HG03432 (cell line): ENCODE data around the gene MFSD6.

Source experiments
- ATAC-seq: cut with Tn5 transposase; IDR thresholded peaks from one replicate; pipeline ENCODE4 v1.9.1; 2021; ENCODE audit warnings: mild to moderate bottlenecking, moderate library complexity; ENCODE audit not compliant: unreplicated experiment

Gene MFSD6

DNA sequence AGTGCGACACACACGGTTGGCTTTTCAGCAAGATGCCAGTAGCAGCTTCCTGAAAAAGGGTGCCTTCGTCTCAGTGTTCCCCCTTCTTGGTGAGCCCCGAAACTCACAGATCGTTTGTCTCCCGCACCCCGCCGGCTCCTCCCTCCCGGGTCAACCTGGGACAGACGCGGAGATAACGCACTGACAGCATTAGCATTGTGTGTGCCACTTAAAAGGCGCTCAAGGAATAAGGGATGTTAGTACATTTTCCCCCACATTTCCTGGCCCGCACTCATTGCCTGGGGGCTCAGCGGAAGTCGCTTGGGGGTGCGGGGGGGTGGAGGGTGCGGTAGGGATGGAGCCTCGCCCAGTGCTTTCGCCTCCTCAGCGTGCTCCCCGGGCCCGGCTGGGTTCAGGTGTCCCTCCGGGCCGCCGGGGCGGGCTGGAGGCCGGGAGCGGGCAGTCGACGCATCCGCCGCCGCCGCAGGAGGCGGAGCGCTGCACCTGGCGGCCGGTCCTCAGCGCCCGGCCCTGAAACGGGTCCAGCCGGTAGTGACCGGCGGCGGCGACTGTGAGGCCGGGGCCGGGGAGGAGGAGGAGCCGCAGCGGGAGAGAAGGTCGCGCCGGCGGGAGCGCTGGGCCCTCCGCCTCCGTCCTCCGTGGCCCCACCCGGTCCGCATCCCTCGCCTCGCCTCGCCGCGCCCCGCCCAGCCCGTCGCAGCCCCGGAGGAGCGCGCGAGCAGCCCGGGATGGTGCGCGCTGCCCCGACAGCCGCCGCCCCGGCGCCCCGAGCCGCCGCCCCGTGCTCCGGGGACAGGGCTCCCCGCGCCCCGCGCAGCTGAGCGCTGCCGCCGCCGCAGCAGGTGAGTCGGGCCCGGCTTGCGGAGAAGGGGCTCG lies at the start of gene MFSD6:
Gene MFSD6 (plus strand): TSS at position 694 of the 876 bp plus-strand sequence. CDS start 27,675 bp downstream, outside the sequence.
- ATAC-seq = peak; percentile 71

DNA sequence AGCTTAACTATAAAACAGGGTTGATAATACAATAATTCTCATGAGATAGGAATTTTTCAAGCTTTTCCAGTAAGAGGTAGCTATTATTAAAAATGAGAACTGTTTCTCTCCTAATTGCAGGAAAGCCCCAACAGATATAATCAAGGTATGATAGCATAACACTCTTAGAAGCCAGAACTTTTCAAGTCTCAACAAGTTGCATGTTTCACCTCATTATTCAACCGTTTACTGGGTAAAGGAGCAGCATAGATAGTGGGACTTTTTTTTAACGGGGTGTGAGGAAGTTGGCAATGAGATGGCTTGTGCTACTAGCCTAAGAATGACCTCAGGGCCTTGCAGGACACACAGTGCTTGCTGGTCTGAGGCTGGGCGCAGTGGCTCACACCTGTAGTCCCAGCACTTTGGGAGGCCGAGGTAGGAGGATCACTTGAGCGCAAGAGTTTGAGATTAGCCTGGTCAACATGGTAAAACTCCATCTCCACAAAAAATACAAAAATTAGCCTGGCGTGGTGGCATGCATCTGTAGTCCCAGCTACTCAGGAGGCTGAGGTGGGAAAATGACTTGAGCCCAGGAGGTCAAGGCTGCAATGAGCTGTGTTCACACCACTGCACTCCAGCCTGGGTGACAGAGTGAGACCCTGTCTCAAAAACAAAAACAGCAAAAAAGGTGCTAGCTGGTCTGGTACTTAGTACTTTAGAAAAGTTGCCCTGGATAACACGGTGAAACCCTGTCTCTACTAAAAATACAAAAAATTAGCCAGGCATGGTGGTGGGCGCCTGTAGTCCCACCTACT lies 49.3 kb upstream of the MFSD6 start:
- ATAC-seq = peak; percentile 48

DNA sequence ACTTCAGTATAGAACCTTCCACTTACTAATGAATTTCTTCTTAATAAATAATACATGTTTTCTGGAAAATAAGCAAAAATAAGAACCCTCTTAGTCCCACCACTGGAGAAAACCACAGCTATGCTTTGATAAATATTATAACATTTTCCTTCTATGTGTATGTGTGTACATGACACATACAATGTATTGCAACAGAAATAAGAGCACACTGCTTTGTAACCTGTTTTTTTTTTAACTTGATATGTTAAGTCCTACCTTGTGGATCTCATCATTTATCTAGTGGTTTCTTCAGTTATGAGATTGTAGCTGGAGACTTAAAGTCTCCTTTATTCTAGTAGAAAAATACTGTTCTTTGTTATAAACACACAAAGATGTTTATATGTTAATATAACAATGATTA lies 47.6 kb upstream of the MFSD6 start:
- ATAC-seq = no peak

DNA sequence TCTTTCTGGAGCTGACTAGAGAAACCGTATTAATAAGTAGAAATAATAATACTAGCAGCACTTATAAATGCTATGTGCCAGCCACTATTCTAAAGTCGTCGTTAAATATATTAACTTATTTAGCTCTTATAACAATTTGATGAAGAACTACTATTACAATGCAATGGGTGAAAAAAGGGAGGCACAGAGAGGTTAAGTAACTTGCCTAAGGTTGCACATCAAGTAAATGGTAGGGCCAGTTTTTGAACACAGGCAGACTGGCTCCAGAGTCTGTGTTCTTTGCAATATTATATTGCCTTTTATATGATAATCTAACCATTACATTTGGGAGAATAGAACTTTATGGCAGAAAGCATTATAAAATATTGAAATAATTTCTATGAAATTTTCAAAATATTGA lies 47.2 kb upstream of the MFSD6 start:
- no peak for ATAC-seq

DNA sequence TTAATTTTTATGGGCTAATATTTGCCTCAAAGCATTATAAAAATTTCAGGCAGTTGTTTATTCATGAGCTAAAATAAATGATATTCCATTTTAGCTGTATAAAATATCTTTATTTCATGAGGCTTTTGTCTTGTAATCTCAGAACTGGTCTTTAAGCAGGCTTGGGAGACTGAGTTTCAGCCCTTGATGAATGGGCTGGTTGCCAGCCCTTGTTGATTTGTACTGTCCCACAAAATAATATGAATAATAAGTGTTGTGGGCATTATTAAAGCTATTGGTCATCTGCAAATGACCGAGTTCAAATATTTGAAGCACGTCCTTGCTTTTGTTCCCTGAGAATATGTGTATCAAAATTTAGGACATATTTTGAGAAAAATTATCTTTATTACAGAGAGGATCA lies 46.6 kb upstream of the MFSD6 start:
- ATAC-seq = no peak

DNA sequence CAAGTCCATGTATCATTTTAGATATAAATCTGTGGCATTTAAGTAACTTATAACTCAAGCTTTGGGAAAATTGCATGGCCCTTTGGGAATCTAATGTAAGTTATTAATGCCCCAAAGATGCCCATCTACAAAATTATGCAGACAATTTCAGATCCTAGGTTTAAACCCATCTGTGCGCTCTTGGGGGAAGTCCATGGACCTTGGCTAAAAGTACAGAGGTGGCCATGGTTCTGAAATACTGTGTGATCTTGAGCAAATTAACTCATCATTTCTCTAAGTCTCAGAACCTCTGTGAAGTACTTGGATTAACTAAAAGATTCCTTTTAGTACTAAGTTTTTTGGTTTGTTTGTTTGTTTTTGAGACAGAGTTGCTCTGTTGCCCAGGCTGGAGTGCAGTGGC lies 45.3 kb upstream of the MFSD6 start:
- ATAC-seq = no peak

DNA sequence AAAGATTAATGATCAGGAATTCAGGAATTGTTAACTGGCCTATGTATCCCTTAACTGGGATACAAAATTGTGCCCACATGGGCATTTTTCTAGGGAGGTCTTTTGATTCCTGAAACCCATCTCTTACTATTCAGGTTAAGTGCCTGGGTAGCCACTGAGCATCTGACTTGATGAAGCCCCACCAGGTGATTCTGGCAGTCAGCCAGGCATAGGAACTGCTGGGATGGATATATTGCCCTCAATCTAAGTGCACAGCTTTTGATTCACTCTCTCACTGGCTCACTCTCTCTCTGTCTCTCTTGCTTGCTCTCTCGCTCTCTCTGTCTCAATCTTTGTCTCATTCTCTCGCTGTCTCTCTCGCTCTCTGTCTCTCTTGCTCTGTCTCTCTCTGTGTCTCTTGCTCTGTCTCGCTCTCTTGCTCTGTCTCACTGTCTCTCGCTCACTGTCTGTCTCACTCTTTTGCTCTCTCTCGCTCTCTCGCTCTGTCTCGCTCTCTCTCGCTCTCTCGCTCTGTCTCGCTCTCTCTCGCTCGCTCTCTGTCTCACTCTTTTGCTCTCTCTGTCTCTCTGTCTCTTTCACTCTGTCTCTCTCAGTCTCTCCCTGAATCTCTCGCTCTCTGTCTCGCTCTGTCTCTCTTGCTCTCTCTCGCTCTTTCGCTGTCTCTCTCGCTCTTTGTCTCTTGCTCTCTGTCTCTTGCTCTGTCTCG lies 42.5 kb upstream of the MFSD6 start:
- no peak for ATAC-seq

DNA sequence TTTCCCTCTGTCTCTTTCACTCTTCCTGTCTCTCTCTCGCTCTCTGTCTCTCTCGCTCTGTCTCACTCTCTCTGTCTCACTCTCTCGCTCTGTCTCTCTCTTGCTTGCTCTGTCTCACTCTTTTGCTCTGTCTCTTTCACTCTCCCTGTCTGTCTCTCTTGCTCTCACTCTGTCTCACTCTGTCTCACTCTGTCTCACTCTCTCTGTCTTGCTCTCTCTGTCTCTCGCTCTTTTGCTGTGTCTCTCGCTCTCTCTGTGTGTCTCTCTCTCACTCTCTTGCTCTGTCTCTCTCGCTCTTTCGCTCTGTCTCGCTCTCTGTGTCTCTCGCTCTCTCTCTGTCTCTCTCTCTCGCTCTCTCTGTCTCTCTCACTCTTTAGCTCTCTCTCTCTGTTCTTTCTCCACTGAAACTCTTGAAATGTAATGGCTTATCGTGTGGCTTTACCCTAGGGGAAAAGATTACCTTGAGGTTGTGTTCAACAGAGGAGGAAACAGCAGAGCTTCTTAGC lies 41.9 kb upstream of the MFSD6 start:
- ATAC-seq = no peak

DNA sequence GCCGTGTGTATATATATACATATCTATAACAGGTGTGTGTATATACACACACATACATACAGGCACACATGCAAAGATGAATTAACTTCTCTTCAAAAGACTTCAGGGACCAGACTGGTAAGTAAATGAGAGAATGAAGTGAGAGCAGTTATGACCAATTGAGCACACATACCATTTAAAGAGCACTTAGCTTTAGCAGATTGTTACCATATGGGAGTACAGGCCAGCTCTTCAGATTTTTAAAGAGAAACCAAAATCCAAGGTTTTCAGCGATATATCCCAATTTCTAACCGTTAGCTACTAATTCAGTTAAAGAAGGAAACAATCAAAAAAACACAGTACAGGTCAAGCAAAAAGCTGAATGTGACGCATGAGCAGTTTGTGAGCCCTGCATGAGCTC lies 41.1 kb upstream of the MFSD6 start:
- ATAC-seq = no peak

DNA sequence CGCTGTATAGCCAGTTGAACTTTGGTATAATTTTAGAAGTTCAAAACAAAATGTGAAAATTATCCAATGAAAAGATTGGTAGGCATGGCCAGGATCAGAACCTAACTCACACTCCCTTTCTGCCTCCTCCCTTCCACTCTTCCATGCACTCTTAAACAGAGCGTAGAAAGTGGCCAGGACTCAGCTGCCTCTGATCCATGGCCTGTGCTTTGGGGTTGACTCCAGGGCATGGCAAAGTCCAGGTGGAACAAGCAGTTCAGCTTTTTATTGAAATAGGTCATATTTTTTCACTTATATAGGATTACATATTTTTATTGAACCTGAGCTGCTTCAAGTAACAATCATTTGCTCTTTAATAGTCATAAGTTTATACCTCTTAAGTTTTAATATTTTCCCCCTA lies 38.5 kb upstream of the MFSD6 start:
- ATAC-seq = no peak

DNA sequence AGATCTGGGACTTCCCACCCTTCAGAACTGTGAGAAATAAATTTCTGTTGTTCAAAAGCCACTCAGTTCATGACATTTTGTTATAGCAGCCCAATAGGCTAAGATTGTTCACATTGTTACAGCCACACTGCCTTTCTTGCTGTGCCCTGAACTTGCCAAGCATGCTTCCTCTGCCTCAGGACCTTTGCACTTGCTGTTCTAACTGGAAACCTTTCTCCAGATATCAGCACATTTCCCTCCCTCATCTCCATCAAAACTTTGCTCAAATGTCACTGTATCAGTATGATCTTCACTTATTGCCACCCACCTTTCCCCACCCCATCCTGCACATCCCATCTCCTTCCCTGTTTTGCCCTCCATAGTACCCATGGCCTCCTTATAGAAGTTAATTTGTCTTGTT lies 32.1 kb upstream of the MFSD6 start:
- ATAC-seq = no peak

DNA sequence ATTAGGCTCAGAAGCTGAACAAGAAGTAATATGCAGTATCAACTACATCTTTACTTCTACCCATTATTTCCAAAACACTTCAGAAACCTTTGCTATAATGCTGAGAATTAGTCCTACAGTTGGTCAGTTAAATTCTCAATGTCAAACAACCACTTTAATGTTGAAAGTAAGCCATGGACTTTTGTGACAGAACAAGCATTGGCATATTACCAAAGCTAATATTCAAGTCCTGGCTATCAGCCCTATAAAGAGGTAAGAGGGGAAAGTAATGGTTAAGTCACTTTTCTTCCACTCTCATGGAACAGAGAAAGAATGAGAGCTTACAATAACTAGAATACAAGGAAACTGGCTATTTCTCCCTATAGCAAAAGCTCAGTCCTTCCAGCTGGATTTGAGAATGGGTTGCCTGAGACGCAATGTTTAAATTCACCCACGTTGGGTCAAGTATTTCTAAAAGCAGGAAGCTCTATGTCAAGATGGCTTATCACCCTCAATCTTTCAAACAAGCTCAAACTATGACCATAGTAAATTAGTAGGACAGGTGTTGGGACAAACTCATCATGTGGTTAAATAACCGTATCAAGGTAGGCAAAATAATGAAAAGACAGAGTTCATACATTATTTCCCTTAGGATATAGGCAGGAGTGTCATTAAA lies 31.4 kb upstream of the MFSD6 start:
- no peak for ATAC-seq

DNA sequence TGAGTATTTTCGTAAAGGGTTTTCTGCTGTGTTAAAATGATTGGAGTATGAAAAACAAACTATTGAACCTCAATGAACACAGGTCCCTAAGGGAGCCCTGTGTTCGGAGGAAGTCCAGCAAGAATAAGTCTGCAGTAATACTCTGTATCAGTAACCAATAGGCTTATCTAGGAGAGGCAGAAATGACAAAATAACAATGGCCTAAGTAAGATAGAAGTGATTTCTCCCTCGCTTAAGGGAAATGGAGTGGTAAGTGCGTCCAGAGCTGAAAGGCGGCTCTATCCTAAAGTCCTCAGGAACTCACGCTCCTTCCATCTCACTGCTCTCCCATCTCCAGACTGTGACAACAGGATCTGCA lies 29.3 kb upstream of the MFSD6 start:
- ATAC-seq = no peak

DNA sequence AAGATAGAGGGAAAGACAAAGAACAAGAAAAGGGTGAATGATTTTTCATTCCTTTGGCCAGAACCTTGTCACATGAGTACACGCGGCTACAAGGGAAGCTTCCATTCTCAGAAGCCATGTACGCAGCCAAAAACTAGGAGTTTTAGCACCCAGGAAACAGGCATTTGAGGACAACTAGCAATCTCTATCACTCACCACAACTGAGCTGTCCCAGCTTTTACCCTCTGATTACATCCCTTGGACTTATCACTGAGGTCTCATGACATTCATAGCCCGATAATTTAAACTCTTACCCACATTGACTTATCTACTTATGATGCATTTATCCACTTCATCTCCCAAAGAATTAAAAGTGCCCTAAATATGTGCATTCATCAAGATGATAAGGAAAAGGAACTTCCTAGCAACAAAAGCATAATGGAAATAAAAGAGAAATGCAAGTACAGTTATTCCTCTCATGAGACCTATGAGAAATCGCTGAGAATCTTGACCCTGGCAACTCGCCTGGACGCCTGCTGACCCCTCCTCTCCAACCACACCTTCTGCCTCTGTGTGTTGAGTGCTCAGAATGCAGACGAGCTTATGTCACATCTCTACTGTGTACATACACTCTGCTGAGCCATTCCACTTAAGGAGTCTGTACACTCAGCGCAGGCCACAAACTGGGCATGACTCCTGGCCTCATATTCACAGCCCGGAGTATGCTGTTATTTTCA lies 28.7 kb upstream of the MFSD6 start:
- no peak for ATAC-seq

DNA sequence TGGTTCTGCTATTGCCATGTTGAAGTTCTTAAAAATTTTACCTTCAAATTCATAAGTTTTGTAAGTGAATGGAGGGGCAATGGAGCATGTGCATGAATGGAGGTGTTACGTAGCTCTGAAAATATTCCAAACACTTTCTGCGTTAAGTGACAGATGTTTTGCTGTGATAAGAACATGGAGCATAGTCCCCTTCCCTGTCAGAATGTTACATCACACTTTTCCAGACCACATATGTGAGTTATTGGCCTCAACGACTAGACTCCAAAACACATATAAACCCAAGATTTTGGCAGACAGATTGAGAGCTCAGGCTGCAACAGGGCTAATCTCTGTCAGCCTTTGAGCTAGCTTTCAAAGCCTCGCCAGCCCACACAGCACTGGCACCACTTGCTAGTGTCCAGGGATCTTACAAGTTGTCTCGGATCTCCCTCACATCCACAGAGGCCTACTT lies 27.2 kb upstream of the MFSD6 start:
- ATAC-seq = no peak

DNA sequence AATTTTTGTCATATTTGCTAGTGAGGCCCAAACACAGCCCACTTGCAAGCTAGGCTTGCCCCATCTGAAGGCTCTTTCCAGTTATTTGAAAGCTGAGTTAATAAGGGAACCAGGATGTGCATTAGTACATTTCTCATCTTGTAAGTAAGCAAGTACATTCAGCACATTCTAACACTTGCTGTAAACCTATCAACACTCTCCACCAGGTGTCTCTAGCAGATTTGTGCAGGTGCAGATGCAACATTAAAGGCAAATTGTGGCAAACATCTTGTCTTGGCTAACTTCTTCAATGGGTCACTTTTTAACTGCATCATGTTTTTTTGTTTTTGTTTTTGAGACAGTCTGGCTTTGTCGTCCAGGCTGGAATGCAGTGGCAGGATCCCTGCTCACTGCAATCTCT lies 25.3 kb upstream of the MFSD6 start:
- peak; percentile 86 for ATAC-seq

DNA sequence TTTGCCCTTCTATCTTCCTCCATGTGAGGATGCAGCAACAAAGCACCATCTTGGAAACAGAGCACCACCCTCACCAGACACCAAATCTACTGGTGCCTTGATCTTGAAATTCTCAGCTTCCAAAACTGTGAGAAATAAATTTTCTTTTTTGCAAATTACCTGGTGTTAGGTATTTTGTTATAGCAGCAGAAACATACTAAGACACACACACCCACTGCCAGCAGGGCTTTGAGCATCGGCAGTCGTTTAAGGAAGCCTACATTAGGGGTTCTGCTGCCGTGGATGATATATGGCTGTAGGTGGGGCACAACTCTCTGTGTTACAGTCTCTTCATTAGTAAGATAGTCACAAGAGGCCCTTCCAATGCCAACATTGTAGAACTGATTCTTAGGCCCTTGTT lies 20.7 kb upstream of the MFSD6 start:
- no peak for ATAC-seq

DNA sequence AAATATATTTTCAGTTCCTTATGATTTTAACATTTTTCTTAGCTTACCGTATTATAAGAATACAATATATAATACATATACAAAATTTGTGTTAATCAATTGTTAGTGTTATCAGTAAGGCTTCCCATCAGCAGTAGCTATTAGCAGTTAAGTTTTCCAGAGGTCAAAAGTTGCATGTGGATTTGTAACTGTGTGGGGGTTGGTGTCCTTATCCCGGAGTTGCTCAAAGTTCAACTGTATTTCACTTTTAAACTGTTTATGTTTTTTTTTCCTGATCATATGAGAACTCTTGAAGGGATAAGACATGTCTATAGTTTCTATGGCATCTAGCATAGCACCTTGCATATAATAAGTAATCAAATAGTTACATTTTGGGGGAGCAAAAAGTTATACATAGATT lies 11.9 kb upstream of the MFSD6 start:
- ATAC-seq = no peak

DNA sequence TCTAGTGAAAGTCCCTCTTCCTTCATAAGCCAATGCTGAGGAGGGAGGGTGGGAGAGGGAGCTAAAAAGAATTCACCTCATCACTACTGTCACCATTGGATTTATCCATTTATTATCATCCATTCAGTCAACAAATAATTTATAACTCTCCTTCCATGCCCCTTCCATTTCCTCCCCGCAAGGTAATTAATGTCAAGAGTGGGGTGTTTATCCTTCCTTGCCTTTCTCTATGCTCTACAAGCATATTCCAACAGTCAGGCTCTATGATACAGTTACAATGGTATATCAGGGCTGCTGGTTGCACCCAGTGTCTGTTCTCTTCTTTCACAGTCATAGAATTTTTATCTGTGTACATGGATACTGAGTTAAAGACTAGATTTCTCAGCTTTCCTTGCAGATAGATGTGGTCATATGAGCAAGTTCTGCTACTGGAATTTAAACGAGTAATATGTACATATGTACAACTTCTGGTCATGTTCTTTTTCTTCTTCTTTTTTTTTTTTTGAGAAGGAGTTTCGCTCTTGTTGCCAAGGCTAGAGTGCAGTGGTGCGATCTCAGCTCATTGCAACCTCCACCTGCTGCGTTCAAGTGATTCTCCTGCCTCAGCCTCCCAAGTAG lies 5.1 kb upstream of the MFSD6 start:
- no peak for ATAC-seq

DNA sequence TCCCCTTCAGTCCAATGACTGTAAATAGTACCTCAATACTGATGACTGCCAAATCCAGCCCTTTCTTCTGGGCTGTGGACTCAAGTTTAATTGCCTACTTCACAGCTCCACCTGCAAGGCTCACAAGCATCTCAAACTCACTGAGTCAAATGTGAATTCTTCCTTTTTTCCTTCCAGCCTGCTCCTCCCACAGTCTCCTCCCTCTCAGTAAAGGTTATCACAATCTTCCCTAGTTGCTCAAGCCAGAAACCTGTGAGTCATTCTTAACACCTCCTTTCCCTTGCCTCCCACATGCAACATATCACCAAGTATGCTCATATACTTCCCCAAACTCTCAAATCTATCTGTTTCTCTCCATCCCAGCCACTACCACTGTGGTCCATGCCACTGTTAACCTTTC lies 3.7 kb upstream of the MFSD6 start:
- ATAC-seq = no peak
